ENCODE measurements around the gene MYL11.
A peak's percentile ranks its signal among the peaks of the same experiment; 100 is the strongest.

Gene MYL11

GRCh38 chr16:30380072-30380802 is 5.6 kb downstream of the MYL11 start:
- no peaks in the 10 kb centered on the region for H4K20me1 ChIP-seq (ENCODE audit: low read depth, low read length)
- H3K4me3 ChIP-seq (ENCODE audit: insufficient read depth, low read length, poor library complexity, severe bottlenecking), result no peak overlapping the region
- H3K4me2 ChIP-seq (ENCODE audit: low read depth, low read length, poor library complexity, severe bottlenecking), result peak overlapping the region; percentile 96
- H3K36me3 ChIP-seq (ENCODE audit: low read length), result no peaks in the 10 kb centered on the region
- H3K27me3 ChIP-seq (ENCODE audit: low read length), result no peaks in the 10 kb centered on the region
- H3K27ac ChIP-seq (ENCODE audit: low read depth, low read length), result peak overlapping the region; percentile 76
- peaks cover 22% of the 10 kb centered on the region for H3F3A ChIP-seq (ENCODE audit: insufficient read depth)
- no peaks in the 10 kb centered on the region for H3K9me2 ChIP-seq (replicated peaks; ENCODE audit: insufficient read depth, low read length)
- no peak overlapping the region for H3K9ac ChIP-seq (ENCODE audit: low read length)
- H3K79me2 ChIP-seq (ENCODE audit: insufficient read depth, low read length), result peaks cover 13% of the 10 kb centered on the region
- no peaks in the 10 kb centered on the region for H3K9me3 ChIP-seq (ENCODE audit: insufficient read depth, low read length)
- TF ChIP-seq CTCF (IDR thresholded peaks at IDR 0.05; ENCODE audit: insufficient read depth, low read length, poor library complexity, severe bottlenecking) (no peak), EZH2phosphoT487 (conservative IDR thresholded peaks at IDR 0.05; ENCODE audit: low read length) (no peak)
- no peak overlapping the region for H2AFZ ChIP-seq (ENCODE audit: low read depth, low read length, severe bottlenecking)

GRCh38 chr16:30380803-30381208 is 6.2 kb downstream of the MYL11 start:
- peak overlapping the region; percentile 96 for H3K4me2 ChIP-seq (ENCODE audit: low read depth, low read length, poor library complexity, severe bottlenecking)

GRCh38 chr16:30381291-30382041 is 6.9 kb downstream of the MYL11 start:
- Histone ChIP-seq H3K79me2 (ENCODE audit: insufficient read depth, low read length) (peaks cover 13% of the 10 kb centered on the region), H3K4me3 (ENCODE audit: insufficient read depth, low read length, poor library complexity, severe bottlenecking) (peak overlapping the region; percentile 66), H4K20me1 (ENCODE audit: low read depth, low read length) (no peaks in the 10 kb centered on the region), H3K9me2 (replicated peaks; ENCODE audit: insufficient read depth, low read length) (no peaks in the 10 kb centered on the region), H3K4me2 (ENCODE audit: low read depth, low read length, poor library complexity, severe bottlenecking) (peak overlapping the region; percentile 96), H3K27ac (ENCODE audit: low read depth, low read length) (peak overlapping the region; percentile 76), H3K9me3 (ENCODE audit: insufficient read depth, low read length) (no peaks in the 10 kb centered on the region), H3K27me3 (ENCODE audit: low read length) (no peaks in the 10 kb centered on the region), H3F3A (ENCODE audit: insufficient read depth) (peaks cover 22% of the 10 kb centered on the region), H3K36me3 (ENCODE audit: low read length) (no peaks in the 10 kb centered on the region), H3K9ac (ENCODE audit: low read length) (peak overlapping the region; percentile 77), H2AFZ (ENCODE audit: low read depth, low read length, severe bottlenecking) (no peak overlapping the region)
- TF ChIP-seq CTCF (IDR thresholded peaks at IDR 0.05; ENCODE audit: insufficient read depth, low read length, poor library complexity, severe bottlenecking), result no peak
- no peak for TF ChIP-seq EZH2phosphoT487 (conservative IDR thresholded peaks at IDR 0.05; ENCODE audit: low read length)

More at GRCh38 chr16:30380803-30381208, 6.2 kb downstream of the MYL11 start:
- Histone ChIP-seq H3K27me3 (ENCODE audit: low read length) (no peaks in the 10 kb centered on the region), H3K4me3 (ENCODE audit: insufficient read depth, low read length, poor library complexity, severe bottlenecking) (peak overlapping the region; percentile 66), H4K20me1 (ENCODE audit: low read depth, low read length) (no peaks in the 10 kb centered on the region), H3K9me3 (ENCODE audit: insufficient read depth, low read length) (no peaks in the 10 kb centered on the region), H3K79me2 (ENCODE audit: insufficient read depth, low read length) (peaks cover 13% of the 10 kb centered on the region), H3K9me2 (replicated peaks; ENCODE audit: insufficient read depth, low read length) (no peaks in the 10 kb centered on the region), H3K9ac (ENCODE audit: low read length) (peak overlapping the region; percentile 77; the same call in 1 of the 2 replicates), H3F3A (ENCODE audit: insufficient read depth) (peaks cover 22% of the 10 kb centered on the region), H2AFZ (ENCODE audit: low read depth, low read length, severe bottlenecking) (no peak overlapping the region), H3K36me3 (ENCODE audit: low read length) (no peaks in the 10 kb centered on the region), H3K27ac (ENCODE audit: low read depth, low read length) (peak overlapping the region; percentile 76)
- TF ChIP-seq EZH2phosphoT487 (conservative IDR thresholded peaks at IDR 0.05; ENCODE audit: low read length) (no peak), CTCF (IDR thresholded peaks at IDR 0.05; ENCODE audit: insufficient read depth, low read length, poor library complexity, severe bottlenecking) (no peak)
